ENCODE data around the gene DSCAM. TPM values are rescaled to one million over a fixed set of nuclear protein-coding genes. Genes with fewer than 3 reads are reported as not detected.

DSCAM gene
- polyA plus RNA-seq, 1 experiment: 0.10 TPM

DNA sequence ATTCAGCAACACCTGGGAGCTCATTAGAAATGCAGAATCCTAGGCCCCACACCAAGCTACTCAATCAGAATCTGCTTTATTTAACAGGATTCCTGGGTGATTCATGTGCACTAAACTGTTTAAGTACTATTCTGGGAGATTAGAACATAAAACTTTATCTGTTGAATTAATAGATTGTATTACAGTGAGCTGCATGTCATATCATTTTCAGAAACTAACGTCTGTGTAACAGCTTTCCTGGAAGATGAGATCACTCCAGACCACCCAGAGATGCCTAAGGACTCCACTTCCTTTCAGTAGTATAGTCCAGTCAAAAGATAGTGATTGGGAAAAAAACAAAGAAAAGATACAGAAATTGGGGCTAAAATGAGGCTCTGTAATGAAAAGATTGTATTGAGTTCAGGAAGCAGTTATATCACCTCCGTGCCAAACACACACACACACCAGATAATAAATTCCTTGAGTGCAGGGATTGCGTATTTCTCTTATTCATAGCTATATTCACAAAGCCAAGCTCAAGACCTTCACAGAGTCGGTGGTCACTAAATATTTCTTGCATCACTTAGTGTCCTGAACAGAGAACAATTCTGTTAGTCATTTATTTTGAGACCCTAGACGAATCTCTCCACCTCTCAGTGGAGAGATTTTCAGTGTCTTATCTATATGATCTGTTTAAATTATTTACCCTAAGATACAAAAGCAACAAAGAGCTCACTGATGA is 178.2 kb downstream of the DSCAM start:
- no peaks in the 10 kb centered on the region for H3K27me3 ChIP-seq (ENCODE audit: control insufficient read depth, insufficient read depth, low read length)
- H3K36me3 ChIP-seq (ENCODE audit: control insufficient read depth, insufficient read depth, low read length): no peaks in the 10 kb centered on the region
- TF ChIP-seq, protein P1, sequence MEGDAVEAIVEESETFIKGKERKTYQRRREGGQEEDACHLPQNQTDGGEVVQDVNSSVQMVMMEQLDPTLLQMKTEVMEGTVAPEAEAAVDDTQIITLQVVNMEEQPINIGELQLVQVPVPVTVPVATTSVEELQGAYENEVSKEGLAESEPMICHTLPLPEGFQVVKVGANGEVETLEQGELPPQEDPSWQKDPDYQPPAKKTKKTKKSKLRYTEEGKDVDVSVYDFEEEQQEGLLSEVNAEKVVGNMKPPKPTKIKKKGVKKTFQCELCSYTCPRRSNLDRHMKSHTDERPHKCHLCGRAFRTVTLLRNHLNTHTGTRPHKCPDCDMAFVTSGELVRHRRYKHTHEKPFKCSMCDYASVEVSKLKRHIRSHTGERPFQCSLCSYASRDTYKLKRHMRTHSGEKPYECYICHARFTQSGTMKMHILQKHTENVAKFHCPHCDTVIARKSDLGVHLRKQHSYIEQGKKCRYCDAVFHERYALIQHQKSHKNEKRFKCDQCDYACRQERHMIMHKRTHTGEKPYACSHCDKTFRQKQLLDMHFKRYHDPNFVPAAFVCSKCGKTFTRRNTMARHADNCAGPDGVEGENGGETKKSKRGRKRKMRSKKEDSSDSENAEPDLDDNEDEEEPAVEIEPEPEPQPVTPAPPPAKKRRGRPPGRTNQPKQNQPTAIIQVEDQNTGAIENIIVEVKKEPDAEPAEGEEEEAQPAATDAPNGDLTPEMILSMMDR (IDR thresholded peaks at IDR 0.05; ENCODE audit: insufficient read depth, low read depth, low read length): no peak
- no peak for DNase-seq (ENCODE audit: low read depth)
- POLR2A ChIA-PET: no interaction called here
- no peak overlapping the region for H3K4me3 ChIP-seq (ENCODE audit: low read depth, low read length)
- CTCF ChIA-PET: no interaction called here

DNA sequence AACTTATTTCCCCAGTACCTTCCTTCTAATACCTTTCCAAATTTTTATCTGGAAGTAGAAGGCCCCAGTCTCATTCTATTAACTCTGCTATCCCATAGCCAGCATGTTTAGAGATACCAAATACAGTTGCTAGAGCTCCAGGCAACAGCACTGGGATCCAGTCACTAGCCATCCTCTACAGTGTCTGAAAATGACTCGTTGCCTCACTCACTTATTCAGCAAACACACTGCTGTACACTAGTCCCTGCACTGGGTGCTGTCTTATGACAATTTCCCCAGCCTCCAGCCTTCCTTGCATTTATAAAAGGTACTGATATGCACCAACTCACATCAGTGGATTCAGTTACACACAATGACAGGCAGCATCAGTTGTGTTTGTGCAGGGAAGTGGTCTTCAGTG is 179.0 kb downstream of the DSCAM start:
- ChIA-PET POLR2A (no interaction called here), CTCF (no interaction called here)
- Histone ChIP-seq H3K4me3 (ENCODE audit: low read depth, low read length) (no peak overlapping the region), H3K36me3 (ENCODE audit: control insufficient read depth, insufficient read depth, low read length) (no peaks in the 10 kb centered on the region), H3K27me3 (ENCODE audit: control insufficient read depth, insufficient read depth, low read length) (no peaks in the 10 kb centered on the region)
- TF ChIP-seq, protein P1 (IDR thresholded peaks at IDR 0.05; ENCODE audit: insufficient read depth, low read depth, low read length): no peak
- no peak for DNase-seq (ENCODE audit: low read depth)

DNA sequence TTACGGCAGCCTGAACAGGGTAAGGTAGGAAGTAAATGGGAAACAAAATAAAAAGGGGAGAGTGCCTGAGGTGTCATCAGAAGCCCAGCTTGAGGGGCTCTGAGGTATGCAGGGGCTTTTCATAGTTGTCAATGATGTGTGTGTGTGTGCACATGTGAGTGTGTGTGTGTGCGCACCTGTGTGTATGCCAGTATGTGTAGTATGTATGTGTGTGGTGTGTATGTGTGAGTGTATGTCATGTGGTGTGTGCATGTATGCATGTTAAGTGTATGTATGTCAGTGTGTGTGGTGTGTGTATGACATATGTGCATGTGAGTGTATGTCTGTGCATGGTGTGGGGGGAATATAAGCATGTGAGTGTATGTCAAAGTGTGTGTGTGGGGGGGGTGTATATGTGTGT is 184.1 kb downstream of the DSCAM start:
- CTCF ChIA-PET: no interaction called here
- H3K27me3 ChIP-seq (ENCODE audit: control insufficient read depth, insufficient read depth, low read length): no peaks in the 10 kb centered on the region
- POLR2A ChIA-PET: no interaction called here
- no peaks in the 10 kb centered on the region for H3K36me3 ChIP-seq (ENCODE audit: control insufficient read depth, insufficient read depth, low read length)
- TF ChIP-seq, protein P1 (IDR thresholded peaks at IDR 0.05; ENCODE audit: insufficient read depth, low read depth, low read length): no peak
- no peak overlapping the region for H3K4me3 ChIP-seq (ENCODE audit: low read depth, low read length)
- no peak for DNase-seq (ENCODE audit: low read depth)

DNA sequence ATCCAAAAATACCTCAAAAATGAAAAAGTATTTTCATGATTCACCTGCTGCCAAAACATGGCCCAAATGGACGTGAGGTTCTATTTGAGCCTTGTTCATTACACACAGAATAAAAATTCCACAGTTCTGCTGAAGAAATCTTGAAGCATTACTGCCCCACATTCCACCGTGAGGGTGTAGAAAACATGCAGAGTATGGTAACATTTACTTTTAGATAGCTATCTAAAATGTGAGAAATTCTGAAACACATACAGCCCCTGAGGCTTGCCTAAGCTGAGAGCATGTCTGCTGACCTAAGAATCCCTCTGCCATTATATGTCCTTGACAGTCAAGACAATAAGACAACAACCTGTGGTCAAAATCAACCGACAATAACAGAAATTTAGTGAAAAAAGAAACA is 186.5 kb downstream of the DSCAM start:
- ChIA-PET CTCF (no interaction called here), POLR2A (no interaction called here)
- TF ChIP-seq, protein P1 (IDR thresholded peaks at IDR 0.05; ENCODE audit: insufficient read depth, low read depth, low read length): no peak

DNA sequence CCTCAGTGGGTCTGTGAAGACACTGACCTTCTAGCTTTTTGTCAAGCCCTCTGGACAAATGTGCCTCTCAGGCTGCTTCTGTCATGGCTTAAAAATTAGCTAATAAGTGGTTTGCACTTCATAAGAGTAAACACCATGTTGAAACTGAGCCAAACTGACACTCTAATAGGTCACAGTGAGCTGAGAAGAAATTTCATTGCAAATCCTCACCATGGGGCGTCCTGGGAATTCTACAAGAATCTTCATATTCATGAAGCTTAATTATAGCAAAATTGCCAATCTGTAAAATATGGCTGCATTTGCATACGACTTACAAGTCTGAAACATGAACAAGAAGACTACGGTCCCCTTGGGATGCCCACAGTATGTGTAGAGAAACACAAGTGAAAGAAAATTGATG is 188.6 kb downstream of the DSCAM start:
- no peak for DNase-seq (ENCODE audit: low read depth)
- POLR2A ChIA-PET: no interaction called here
- H3K36me3 ChIP-seq (ENCODE audit: control insufficient read depth, insufficient read depth, low read length): no peaks in the 10 kb centered on the region
- CTCF ChIA-PET: interaction anchor here (1.4 kb wide), 1 partner anchor 10 kb away, joined by 3 read pairs; no protein-coding TSS in a partner anchor
- no peak overlapping the region for H3K4me3 ChIP-seq (ENCODE audit: low read depth, low read length)
- no peaks in the 10 kb centered on the region for H3K27me3 ChIP-seq (ENCODE audit: control insufficient read depth, insufficient read depth, low read length)
- TF ChIP-seq, protein P1 (IDR thresholded peaks at IDR 0.05; ENCODE audit: insufficient read depth, low read depth, low read length): no peak

More for the DNA sequence above, 186.5 kb downstream of the DSCAM start:
- Histone ChIP-seq H3K4me3 (ENCODE audit: low read depth, low read length) (no peak overlapping the region), H3K36me3 (ENCODE audit: control insufficient read depth, insufficient read depth, low read length) (no peaks in the 10 kb centered on the region), H3K27me3 (ENCODE audit: control insufficient read depth, insufficient read depth, low read length) (no peaks in the 10 kb centered on the region)
- no peak for DNase-seq (ENCODE audit: low read depth)
